K562 (cell line): ENCODE data around the gene TRIOBP.

Experiments
- E2F5 ChIP-seq: sonication (generic); formaldehyde crosslinking; IDR thresholded peaks from 2 replicates; pipeline ENCODE4 v1.8.0; 2022; ENCODE audit warnings: mild to moderate bottlenecking, missing genetic modification reagents
- FIP1L1 ChIP-seq: fragments of 200-400 bp; formaldehyde crosslinking; IDR thresholded peaks from 2 replicates; pipeline ENCODE4 v1.6.1; 2018; ENCODE audit warnings: mild to moderate bottlenecking, low read depth, low read length; ENCODE audit not compliant: poor library complexity, severe bottlenecking
- GABPB1 ChIP-seq: sonication (generic); formaldehyde crosslinking; IDR thresholded peaks from 2 replicates; pipeline ENCODE4 v1.8.0; 2022; ENCODE audit warnings: mild to moderate bottlenecking, missing genetic modification reagents
- GTF2E2 ChIP-seq: fragments of 200-800 bp; sonication (Bioruptor generic); IDR thresholded peaks from 2 replicates; pipeline ENCODE4 v1.6.1; 2016; ENCODE audit warnings: missing genetic modification characterization, missing compliant biosample characterization
- ILK ChIP-seq: fragments of 450-650 bp; IDR thresholded peaks from 2 replicates; pipeline ENCODE4 v1.6.1; 2016; ENCODE audit warnings: missing genetic modification characterization, low read depth, mild to moderate bottlenecking, missing compliant biosample characterization, moderate library complexity, borderline replicate concordance
- POLR2A ChIP-seq: fragments of 450-650 bp; conservative IDR thresholded peaks from 2 replicates; pipeline ENCODE4 v1.6.1; 2016
- POLR2AphosphoS5 ChIP-seq: IDR thresholded peaks from 2 replicates; pipeline ENCODE4 v1.6.1; 2011; ENCODE audit warnings: mild to moderate bottlenecking, low read depth, low read length, moderate library complexity; ENCODE audit not compliant: control insufficient read depth, insufficient read depth
- PTTG1 ChIP-seq: fragments of 450-650 bp; IDR thresholded peaks from 2 replicates; pipeline ENCODE4 v1.6.1; 2016; ENCODE audit warnings: low read depth, mild to moderate bottlenecking, missing genetic modification characterization, missing compliant biosample characterization
- ZNF217 ChIP-seq: sonication (generic); formaldehyde crosslinking; IDR thresholded peaks from 2 replicates; pipeline ENCODE4 v1.8.0; 2022; ENCODE audit warnings: mild to moderate bottlenecking, missing genetic modification reagents
- ZNF830 ChIP-seq: fragments of 250-450 bp; sonication (Bioruptor Pico); IDR thresholded peaks from 2 replicates; pipeline ENCODE4 v1.5.0; 2021; ENCODE audit warnings: mild to moderate bottlenecking

DNA sequence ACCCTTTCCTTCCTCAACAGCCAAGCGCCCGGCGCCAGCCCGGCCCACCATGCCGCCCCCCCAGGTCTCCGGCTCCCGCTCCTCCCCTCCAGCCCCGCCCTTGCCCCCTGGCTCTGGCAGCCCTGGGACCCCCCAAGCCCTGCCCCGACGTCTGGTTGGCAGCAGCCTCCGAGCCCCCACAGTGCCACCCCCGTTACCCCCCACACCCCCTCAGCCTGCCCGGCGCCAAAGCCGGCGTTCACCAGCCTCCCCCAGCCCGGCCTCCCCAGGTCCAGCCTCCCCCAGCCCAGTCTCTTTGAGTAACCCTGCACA is 41.6 kb upstream of the TRIOBP start:
- TF ChIP-seq FIP1L1, result no peak
- no peak for TF ChIP-seq GABPB1 (CRISPR knock-in tag)
- TF ChIP-seq GTF2E2 (tag), result no peak
- no peak for TF ChIP-seq ZNF830 (CRISPR knock-in tag)
- no peak for TF ChIP-seq ILK
- TF ChIP-seq ZNF217 (CRISPR knock-in tag), result no peak
- no peak for TF ChIP-seq E2F5 (CRISPR knock-in tag)
- no peak for TF ChIP-seq POLR2A
- no peak for TF ChIP-seq POLR2AphosphoS5
- no peak for TF ChIP-seq PTTG1 (tag)
